ENCODE results near the gene KLRK1.
A peak's percentile ranks its signal among the peaks of the same experiment; 100 is the strongest.
"Not testable (repeated sequence)": the region's sequence is repeated elsewhere in the genome, so short reads cannot be mapped to it uniquely, and the experiment has no call there.

Gene KLRK1

DNA sequence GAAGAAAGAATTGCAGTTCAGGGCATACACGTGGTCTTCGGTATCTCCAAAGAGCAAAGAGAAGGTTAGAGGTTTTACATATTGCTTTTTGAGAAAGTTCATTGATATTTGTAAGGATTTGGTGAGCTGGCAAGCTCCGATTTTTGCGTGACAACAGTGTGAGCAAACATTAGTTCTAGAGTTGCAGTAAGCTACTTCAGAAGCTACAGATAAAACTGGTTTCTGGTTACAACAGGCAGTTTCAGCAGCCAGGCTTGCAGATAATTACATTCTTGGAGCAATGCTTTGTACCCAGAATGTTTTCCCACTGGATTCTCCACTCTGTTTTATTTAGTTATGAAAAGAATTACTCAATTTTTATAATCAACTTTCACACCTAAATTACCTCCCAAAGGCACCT is 28.2 kb downstream of the KLRK1 start:
- DNase-seq, result no peak

DNA sequence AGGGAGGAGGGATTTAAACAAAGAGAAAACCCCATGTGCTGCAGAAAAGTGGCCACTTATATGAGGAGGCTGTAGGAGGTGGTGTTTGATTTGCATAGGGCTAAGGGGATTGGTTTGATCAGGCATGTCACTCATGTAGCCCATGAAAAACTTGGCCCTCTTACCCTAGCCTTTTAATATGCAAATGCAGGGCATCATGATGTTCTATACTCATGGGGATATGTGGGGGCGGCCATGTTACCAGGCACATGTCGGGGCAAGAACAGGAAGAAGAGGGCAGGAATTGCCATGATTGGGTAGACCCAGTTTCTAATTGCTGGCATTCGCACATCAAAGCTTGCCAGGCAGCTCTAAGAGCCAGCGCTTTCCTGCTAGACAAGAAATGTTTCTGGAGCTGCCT is 28.8 kb downstream of the KLRK1 start:
- DNase-seq, result no peak

DNA sequence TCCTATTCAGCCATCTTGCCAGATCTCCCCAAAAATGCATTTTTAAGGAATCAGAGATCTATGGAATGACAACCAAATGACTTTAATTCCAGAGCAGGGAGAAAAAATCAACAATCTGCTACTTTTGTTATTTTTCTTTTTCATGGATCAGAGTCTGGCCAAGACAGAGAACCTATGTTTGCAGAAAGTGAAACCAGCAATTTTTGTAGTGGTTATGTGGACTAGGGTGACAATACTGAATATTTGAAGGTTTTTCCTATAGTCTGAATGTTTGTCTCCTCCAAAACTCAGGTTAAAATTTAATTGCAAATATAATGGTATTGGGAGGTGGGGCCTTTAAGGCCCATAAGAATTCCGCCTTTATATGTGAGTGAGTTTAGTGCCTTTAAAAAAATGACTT is 30.9 kb downstream of the KLRK1 start:
- DNase-seq, result no peak

DNA sequence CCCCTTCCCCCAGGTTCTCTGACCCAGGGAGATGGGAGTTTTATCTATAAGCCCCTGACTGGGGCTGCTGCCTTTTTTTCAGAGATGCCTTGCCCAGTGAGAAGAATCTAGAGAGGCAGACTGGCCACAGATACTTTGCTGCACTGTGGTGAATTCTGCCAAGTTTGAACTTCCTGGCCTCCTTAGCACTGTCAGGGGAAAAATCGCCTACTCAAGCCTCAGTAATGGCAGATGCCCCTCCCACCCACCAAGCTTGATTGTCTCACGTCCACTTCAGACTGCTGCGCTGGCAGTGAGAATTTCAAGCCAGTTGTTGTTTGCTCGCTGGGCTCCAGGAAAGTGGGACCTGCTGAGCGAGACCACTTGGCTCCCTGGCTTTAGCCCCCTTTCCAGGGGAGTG is 31.7 kb downstream of the KLRK1 start:
- DNase-seq, result no peak

DNA sequence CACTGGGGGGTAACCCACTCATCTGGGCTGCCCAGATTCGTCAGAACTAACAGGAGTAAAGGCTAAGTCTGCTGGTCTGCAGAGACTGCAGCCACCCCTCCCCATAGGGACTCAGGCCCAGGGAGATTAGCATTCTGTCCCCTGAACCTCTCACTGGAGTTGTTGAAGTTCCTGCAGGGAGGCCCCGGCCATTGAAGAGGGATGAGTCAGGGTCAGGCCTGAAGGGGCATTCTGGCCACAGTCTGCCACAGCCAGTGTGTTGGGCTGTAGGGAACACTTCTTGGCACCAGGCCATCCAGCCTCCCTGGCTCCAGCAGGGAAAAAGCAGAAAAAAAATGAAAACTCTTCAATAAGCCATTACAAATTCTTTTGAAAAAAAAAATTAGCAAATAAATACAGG is 35.3 kb downstream of the KLRK1 start:
- no peak for DNase-seq

DNA sequence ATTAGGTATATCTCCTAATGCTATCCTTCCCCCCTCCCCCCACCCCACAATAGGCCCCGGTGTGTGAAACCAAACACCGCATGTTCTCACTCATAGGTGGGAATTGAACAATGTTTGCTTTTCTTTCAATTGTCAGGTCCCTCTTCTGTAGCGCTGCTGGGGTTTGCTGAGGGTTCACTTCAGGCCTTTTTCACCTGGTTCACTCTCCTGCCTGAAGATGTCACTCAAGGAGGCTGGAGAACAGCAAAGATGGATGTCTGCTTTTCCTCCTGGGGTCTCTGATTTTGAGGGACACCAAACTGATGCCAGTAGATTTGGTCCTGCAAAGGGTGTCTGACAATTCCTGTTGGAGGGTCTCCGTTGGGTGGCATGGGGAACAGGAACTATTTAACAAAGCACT is 35.8 kb downstream of the KLRK1 start:
- DNase-seq, result no peak

DNA sequence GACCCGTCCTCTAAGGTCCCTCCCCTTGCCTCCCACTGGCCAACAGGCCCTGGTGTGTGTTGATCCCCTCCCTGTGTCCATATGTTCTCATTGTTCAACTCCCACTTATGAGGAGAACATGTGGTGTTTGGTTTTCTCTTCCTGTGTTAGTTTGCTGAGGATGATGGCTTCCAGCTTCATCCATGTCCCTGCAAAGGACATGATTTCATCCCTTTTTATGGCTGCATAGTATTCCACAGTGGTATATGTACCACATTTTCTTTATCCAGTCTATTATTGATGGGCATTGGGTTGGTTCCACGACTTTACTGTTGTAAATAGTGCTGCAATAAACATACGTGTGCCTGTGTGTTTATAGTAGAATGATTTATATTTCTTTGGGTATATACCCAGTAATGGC is 38.4 kb downstream of the KLRK1 start:
- DNase-seq, result not testable (repeated sequence)

DNA sequence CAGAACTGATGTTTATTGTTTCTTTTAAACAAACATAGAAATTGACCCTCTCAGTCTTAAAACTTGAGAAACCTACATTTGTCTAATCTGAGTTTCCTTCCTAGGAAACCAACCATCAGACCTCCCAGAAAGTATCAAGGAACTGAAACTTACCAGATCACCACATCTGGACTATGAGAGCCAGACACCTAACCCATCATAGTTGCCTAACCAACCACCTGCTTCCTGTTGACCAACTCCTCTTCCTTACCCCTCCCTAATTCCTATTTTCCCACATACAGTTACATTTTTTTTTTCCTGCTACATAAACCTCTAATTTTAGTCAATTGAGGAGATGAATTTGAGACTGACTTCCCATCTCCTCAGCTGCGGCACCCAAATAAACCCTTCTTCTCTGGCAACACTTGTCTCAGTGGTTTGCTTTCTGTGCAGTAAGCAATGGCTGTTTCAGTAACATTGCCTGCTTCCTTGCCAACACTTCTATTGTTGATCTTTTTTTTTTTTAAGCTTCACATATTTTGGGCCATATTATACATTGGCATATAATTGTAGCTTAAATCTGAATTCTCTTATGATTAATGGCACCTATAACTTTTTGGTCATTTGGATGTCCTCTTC is 47.8 kb downstream of the KLRK1 start:
- DNase-seq, result no peak

DNA sequence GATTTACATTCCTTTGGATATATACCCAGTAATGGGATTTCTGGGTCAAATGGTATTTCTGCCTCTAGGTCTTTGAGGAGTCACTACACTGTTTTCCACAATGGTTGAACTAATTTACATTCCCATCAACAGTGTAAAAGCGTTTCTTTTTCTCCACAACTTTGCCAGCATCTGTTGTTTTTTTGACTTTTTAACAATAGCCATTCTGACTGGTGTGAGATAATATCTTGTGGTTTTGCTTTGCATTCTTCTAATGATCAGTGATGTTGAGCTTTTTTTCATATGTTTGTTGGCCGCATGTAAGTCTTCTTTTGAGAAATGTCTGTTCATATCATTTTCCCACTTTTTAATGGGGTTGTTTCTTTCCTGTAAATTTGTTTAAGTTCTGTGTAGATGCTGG is 48.9 kb downstream of the KLRK1 start:
- DNase-seq, result not testable (repeated sequence)

DNA sequence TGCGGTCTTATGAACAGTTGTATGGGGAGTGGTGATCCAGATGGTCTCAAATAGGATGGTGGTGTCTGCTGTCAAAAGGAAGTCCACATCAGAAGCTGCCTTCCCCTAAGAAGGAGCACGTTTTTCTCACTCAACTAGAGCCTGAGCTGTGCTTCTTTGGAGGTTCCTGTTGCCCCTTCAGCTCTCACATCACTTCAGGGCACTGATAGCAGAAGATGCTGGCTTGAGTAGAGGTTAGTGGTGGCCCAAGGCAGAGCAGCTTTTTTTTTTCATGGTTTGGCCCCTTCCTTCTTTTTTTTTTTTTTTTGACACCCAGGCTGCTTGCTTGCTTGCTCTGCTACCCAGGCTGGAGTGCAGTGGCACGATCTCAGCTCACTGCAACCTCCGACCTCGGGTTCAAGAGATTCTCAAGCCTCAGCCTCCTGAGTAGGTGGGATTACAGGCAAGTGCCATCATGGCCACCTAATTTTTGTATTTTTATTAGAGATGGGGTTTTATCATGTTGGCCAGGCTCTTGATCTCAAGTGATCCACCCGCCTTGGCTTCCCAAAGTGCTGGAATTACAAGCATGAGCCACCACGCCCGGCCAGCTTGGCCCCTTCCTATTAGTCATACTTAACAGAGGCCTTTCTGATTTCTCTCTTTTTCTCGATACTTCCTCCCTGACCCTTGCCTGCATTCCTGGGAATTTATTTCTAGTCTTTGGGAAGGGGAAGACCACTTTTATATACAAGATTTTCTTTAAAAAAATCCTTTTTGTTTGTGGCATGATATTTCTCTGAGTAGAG is 50.6 kb downstream of the KLRK1 start:
- no peak for DNase-seq

DNA sequence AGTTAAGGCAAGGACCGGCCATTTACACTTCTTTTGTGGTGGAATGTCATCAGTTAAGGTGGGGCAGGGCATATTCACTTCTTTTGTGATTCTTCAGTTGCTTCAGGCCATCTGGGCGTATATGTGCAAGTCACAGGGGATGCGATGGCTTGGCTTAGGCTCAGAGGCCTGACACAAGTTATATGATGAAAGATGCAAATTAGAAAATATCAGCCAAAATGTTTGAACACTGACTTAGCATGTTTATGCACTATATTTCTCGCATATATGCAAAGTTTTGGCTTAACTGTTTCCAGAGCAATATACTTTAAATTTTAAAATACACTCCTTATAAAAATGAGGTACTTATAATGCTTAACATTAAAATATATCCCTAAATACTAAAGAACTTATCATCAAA is 51.4 kb downstream of the KLRK1 start:
- DNase-seq, result not testable (repeated sequence)

DNA sequence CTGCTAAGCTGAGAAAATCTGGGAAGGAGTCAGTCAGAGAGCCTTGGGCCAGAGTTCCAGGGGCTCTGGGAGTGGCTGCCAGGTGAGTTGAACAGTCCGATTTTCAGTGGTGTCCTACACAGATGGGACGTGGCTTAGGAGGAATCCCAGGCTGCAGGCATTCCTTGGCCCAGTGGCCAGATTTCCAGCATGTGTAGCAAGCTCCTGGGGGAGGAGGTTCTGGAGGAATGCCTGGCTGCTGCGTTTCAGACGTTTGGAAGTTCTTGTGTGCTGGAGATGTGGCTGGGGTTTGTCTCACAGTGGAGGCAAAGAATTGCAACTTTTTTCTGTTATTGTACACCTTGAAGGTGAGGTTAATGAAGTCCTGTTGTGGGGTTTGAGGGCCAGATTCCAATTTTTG is 53.6 kb downstream of the KLRK1 start:
- DNase-seq, result not testable (repeated sequence)

DNA sequence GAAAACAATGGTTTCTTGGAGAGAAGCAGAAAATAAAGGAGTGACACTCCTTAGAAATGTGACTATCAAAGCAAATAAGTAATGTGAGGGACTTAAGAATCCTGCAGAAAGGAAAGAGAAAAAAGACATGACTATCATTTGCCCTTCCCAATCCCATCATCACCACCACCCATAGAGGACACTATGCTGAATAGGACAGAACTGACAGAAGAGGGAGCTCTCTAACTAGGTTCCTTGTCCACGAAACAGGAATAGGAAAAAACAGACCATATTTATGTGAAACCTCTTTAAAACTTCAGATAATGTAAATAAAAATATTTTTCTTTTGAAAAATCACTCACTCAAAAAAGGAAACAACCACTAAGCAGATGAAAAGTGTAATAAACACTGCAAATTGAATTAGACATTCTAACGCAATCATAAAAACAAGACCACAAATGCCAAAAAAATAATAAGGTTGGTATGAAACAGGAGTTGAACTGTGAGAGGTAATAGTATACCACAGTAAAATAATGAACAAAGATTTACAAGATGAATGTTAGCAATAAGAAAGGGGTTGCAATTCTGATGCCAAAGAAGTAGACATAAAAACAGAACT is 58.1 kb downstream of the KLRK1 start:
- DNase-seq, result peak in 2 of 6 experiments; percentile 30 to 32

DNA sequence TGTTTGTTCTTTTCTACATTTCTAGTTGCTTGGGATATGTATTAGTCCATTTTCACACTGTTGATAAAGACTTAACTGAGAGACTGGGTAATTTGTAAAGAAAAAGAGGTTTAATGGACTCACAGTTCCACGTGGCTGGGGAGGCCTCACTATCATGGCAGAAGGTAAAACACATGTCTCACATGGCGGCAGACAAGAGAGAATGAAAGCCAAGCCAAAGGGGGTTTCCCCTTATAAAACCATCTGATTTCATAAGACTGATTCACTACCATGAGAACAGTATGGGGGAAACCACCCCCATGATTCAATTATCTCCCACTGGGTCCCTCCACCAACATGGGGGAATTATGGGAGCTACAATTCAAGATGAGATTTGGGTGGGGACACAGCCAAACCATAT is 61.1 kb downstream of the KLRK1 start:
- DNase-seq, result not testable (repeated sequence)
